ENCODE measurements around the gene SH3BGRL2.

- no peak for TF ChIP-seq EZH2 (IDR thresholded peaks at IDR 0.05; ENCODE audit: low read depth)
- TF ChIP-seq, protein P1, sequence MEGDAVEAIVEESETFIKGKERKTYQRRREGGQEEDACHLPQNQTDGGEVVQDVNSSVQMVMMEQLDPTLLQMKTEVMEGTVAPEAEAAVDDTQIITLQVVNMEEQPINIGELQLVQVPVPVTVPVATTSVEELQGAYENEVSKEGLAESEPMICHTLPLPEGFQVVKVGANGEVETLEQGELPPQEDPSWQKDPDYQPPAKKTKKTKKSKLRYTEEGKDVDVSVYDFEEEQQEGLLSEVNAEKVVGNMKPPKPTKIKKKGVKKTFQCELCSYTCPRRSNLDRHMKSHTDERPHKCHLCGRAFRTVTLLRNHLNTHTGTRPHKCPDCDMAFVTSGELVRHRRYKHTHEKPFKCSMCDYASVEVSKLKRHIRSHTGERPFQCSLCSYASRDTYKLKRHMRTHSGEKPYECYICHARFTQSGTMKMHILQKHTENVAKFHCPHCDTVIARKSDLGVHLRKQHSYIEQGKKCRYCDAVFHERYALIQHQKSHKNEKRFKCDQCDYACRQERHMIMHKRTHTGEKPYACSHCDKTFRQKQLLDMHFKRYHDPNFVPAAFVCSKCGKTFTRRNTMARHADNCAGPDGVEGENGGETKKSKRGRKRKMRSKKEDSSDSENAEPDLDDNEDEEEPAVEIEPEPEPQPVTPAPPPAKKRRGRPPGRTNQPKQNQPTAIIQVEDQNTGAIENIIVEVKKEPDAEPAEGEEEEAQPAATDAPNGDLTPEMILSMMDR (conservative IDR thresholded peaks at IDR 0.05), result no peak
Observed at GRCh38 chr6:79697430-79697829, 66.3 kb downstream of the SH3BGRL2 start.
